SW 1271 (cell line): ENCODE measurements around the gene RSPO4.
"Not testable (repeated sequence)": the region's sequence is repeated elsewhere in the genome, so short reads cannot be mapped to it uniquely, and the experiment has no call there.

ENCODE experiments used
- DNase-seq, 2 experiments: peaks; one replicate each; lab custom pipeline; 2025; lab: John Stamatoyannopoulos, UW

The RSPO4 gene

GRCh38 chr20:1003920-1004697, 2.0 kb upstream of the RSPO4 start:
- DNase-seq, result no peak

GRCh38 chr20:1002682-1003561, 811 bp upstream of the RSPO4 start:
- DNase-seq, result no peak

GRCh38 chr20:1001116-1001515, 995 bp downstream of the RSPO4 start:
- DNase-seq, result no peak

GRCh38 chr20:998231-998830, 3.8 kb downstream of the RSPO4 start:
- DNase-seq, result no peak

DNA sequence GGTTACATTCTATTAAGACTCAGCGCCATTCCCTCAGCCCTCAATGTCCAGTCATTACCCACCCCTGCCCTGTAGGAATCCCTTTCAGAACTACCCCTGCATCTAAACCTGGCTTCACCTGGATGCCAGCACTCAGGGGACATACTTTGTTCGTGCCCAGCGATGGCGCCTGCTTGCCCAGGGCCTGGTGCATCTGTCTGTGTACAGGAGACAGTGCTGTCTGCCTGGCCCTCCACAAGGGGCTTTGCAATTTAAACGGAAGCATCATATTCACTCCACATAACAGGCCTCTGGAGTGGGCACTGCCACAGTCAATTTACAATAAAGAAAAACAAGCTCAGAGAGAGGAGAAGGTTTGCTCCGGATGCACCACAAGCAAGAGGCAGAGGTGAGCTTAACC, 4.6 kb downstream of the RSPO4 start:
- DNase-seq, result no peak

DNA sequence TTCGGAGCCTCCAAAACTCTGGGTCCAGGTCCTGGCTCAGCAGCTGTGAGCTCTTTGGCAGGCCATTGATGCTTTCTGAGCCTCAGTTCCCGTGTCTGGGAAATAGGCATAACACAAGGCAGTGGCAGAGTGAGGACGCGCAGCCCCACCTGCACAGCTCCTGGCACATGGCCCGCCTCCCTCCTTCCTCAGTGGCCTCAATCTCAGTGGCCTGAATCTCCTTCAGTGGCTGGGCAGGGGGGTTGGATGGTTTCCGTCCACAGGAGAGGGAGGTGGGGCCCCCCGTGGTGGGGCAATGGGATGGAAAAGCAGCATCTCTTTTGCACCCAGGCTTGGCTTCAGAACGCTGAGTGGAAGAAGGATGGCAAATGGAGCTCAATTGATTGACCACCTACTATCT, 5.1 kb downstream of the RSPO4 start:
- DNase-seq, result no peak

GRCh38 chr20:995170-995569, 6.9 kb downstream of the RSPO4 start:
- no peak for DNase-seq

GRCh38 chr20:992801-993535, 9.1 kb downstream of the RSPO4 start:
- no peak for DNase-seq

- no peak for DNase-seq
These were observed 10.3 kb downstream of the RSPO4 start for GRCh38 chr20:991850-992249.

GRCh38 chr20:990293-990959, 11.7 kb downstream of the RSPO4 start:
- DNase-seq, result no peak

- no peak for DNase-seq
These were observed 13.8 kb downstream of the RSPO4 start for GRCh38 chr20:988272-988671.

DNA sequence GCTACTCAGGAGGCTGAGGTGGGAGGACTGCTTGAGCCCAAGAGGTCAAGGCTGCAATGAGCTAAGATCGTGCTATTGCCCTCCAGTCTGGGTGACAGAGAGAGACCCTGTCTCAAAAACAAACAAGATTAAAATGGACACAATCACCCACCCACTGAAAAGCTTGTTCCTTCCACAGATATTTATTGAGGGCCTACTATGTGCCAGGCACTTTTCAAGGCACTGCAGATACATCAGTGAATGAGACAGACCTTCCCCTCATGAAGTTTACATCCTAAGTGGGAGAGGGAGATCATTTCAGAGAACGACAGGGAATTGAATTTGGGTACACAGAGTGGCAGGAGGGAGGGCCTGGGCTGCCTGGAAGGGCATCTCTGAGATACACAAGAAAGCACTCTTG, 14.4 kb downstream of the RSPO4 start:
- DNase-seq, result no peak

- DNase-seq, result no peak
These were observed 15.3 kb downstream of the RSPO4 start for GRCh38 chr20:986733-987355.

DNA sequence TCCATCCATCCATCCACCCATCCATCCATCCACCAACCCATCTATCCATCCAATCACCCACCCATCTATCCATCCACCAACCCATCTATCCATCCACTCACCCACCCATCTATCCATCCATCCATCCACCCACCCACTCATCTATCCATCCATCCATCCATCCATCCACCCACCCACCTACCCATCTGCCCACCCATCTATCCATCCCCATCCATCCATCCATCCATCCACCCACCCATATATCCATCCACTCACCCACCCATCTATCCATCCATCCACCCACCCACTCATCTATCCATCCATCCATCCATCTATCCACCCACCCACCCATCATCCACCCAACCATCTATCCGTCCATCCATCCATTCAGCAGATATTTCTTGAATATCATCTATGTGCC, 17.1 kb downstream of the RSPO4 start:
- not testable (repeated sequence) for DNase-seq

- DNase-seq, result no peak
These were observed 19.4 kb downstream of the RSPO4 start for GRCh38 chr20:982754-983153.

DNA sequence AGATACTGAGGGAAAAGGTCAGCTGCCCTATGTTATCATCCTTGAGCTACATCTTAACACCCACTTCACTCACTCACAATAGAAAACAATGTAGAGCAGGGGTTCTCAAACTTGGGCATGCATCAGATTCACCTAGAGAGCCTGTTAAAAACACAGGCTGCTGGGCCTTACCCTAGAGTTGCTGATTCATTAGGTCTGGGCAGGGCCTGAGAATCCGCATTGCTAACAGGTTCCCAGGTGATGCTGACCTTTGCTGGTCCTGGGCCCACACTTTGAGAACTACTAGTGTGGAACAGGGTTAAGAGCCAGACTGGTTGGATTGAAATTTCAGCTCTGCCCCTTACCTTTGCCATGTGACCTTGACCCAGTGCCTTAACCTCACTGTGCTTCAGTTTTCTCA, 25.1 kb downstream of the RSPO4 start:
- DNase-seq, result no peak

GRCh38 chr20:976033-976432, 26.1 kb downstream of the RSPO4 start:
- DNase-seq, result no peak

DNA sequence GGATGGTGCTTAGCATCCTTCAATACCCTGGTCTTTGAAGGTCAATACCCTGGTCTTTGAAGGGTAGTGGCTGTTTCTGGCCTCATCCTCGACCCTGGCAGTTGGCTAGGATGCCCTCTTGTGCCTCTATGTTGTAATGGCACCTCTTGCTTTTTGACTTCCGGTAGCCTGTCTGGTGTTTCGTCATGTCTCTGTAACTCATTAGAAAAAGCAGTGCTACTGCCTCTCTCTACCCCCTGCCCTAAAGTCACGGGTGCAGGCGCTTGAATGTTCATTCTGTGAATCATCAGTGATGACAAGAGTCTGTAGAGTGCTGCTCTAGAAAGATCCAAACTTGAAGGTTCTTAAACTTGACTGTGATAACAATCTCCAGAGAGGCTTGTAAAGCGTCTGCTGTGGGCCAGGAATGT, 28.3 kb downstream of the RSPO4 start:
- DNase-seq, result peak in 1 of 2 experiments; percentile 44

GRCh38 chr20:972256-972655, 29.9 kb downstream of the RSPO4 start:
- no peak for DNase-seq

GRCh38 chr20:971346-971745, 30.8 kb downstream of the RSPO4 start:
- DNase-seq, result no peak

GRCh38 chr20:969868-970267, 32.2 kb downstream of the RSPO4 start:
- no peak for DNase-seq
